ENCODE measurements around the gene MATN1.

DNA sequence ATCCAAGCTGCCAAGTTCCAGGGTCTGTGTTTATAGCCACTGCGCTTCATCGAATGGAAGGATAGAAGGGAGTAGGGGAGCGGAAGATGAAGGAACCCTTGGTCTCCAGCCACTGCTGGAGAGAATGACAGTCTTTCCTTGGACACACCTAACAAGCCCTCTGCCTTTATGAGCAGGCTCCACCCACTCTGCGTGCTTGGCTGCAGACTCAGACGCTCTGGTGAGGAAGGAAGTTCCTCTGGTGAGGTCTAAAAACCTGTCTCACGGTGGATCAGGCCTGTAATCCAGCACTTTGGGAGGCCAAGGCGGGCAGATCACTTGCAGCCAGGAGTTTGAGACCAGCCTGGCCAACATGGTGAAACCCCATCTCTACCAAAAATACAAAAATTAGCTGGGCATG, 55.4 kb downstream of the MATN1 start:
- no peak for TF ChIP-seq TAF1 (conservative IDR thresholded peaks at IDR 0.05)
- TF ChIP-seq, protein P1, sequence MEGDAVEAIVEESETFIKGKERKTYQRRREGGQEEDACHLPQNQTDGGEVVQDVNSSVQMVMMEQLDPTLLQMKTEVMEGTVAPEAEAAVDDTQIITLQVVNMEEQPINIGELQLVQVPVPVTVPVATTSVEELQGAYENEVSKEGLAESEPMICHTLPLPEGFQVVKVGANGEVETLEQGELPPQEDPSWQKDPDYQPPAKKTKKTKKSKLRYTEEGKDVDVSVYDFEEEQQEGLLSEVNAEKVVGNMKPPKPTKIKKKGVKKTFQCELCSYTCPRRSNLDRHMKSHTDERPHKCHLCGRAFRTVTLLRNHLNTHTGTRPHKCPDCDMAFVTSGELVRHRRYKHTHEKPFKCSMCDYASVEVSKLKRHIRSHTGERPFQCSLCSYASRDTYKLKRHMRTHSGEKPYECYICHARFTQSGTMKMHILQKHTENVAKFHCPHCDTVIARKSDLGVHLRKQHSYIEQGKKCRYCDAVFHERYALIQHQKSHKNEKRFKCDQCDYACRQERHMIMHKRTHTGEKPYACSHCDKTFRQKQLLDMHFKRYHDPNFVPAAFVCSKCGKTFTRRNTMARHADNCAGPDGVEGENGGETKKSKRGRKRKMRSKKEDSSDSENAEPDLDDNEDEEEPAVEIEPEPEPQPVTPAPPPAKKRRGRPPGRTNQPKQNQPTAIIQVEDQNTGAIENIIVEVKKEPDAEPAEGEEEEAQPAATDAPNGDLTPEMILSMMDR (IDR thresholded peaks at IDR 0.05; ENCODE audit: low read depth, low read length, missing input control): no peak
- TF ChIP-seq EGR1 (IDR thresholded peaks at IDR 0.05; ENCODE audit: low read depth in 2 of 2): no peak
- TF ChIP-seq ZBTB33 (IDR thresholded peaks at IDR 0.05): no peak
- TF ChIP-seq GABPA (IDR thresholded peaks at IDR 0.05 in 1 of 2, conservative IDR thresholded peaks at IDR 0.05 in 1 of 2): no peak
- TF ChIP-seq RAD21 (IDR thresholded peaks at IDR 0.05): no peak
- TF ChIP-seq NR2F2 (IDR thresholded peaks at IDR 0.05): no peak
- TF ChIP-seq MAX (IDR thresholded peaks at IDR 0.05): no peak
- no peak for TF ChIP-seq REST (IDR thresholded peaks at IDR 0.05)
- TF ChIP-seq RXRA (IDR thresholded peaks at IDR 0.05): no peak
